Measurements from ENCODE around the gene LEMD2.
"Not testable (repeated sequence)": the region's sequence is repeated elsewhere in the genome, so short reads cannot be mapped to it uniquely, and the experiment has no call there.

Gene LEMD2

DNA sequence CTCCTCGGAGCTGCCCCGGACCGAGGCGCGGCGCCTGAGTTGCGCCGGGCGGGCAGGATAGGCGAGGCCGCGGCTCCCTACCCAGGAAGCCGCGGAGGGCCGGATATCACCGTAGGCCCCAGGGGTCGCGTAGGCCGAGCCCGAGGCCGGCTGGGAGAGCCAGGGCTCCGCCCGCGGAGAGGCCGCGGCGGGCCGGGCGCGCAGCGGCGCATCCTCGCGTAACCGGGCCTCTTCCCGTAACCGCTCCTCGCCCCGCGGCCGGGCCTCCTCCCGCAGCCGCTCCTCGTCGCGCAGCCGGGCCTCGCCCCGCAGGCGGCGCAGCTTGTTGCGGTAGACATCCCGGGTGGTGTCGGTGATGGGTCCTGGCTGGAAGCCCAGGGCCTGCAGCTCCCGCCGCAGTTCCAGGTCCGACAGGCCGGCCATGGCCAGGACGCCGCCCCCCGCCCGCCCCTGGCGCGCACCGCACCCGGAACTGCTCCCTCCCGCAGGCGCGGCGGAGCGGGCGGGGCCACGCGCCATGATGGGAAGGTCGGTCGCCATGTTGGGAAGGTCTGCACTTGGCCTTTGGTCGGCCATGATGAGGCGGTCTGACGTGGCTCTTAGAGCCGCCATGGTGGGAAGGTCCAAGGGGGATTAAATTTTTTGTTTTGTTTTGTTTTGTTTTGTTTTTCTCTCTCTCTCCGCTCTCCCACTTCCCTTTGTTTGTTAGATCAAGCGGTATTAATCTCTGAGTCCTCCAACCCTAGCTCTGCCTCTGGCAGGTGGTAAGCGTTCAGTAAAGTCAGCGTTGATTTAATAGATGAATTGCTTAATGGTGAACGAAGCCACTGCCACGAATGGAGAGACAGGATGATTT is at the start of gene LEMD2:
Gene LEMD2, minus strand, starts transcription at position 437 of the 856 bp plus-strand sequence. Its CDS starts 14 bp downstream, at position 423.
- peak; percentile 36 to 94 (median 89) for DNase-seq

DNA sequence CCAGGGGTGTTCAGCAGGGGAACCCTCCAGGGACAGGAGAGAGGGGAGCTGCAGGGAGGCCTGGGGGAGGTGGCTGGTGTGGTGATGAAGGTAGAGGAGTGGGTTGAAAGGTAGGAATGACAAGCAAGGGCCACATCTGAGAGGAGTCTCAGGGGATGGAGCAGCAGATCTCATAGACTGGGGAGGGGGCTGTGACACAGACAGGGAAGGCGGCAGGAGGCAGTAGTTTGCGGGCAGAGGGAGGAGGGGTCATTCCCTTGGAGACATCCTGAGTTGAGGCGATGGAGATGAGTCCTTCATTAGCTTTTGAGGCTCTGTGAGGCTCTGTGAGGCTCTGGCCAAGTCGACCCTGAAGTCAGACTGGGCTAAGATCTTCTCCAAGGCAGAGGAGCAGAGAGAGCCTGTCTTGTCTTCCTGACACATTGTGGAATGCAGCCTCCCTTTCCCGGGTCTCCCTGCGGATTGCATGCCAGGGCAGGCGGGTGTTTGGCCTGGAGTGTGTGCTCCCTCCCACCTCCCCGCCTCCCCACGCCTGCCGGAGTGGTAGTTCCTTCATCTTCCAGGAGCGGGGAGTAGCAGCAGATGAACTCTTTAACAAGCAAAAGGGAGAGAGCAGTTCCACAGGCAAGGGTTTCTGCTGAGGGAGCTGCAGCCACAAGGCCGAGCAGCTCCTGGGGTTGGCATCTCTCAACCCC is 49.2 kb upstream of the LEMD2 start:
- DNase-seq = no peak

DNA sequence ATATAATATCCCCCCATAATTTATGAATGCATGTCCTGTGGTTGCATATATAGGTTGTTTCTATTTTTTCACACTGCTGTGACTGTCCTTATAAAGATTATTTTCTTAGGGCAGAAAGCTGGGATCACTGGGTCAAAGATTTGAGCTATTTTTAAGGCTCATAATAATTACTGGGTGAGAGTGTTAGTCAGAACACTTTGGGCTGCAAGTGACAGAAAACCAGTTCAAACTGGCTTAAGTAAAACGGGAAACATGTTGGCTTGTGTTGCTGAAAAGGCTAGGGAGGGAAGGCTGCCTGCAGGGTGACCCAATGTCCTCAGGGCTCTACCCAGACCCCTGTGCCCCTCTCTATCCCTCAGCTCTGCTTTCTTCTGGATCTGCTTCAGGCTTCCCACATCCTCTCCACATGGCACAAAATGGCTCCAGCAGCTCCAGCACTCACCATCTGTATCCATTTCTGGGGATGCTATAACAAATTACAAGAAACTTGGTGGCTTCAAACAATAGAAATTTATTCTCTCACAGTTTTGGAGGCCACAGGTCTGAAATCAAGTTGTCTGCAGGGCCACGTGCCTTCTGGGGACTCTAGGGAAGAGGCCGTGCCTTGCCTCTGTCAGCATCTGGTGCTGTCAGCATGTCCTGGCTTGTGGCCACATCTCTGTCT is 48.0 kb upstream of the LEMD2 start:
- no peak for DNase-seq

DNA sequence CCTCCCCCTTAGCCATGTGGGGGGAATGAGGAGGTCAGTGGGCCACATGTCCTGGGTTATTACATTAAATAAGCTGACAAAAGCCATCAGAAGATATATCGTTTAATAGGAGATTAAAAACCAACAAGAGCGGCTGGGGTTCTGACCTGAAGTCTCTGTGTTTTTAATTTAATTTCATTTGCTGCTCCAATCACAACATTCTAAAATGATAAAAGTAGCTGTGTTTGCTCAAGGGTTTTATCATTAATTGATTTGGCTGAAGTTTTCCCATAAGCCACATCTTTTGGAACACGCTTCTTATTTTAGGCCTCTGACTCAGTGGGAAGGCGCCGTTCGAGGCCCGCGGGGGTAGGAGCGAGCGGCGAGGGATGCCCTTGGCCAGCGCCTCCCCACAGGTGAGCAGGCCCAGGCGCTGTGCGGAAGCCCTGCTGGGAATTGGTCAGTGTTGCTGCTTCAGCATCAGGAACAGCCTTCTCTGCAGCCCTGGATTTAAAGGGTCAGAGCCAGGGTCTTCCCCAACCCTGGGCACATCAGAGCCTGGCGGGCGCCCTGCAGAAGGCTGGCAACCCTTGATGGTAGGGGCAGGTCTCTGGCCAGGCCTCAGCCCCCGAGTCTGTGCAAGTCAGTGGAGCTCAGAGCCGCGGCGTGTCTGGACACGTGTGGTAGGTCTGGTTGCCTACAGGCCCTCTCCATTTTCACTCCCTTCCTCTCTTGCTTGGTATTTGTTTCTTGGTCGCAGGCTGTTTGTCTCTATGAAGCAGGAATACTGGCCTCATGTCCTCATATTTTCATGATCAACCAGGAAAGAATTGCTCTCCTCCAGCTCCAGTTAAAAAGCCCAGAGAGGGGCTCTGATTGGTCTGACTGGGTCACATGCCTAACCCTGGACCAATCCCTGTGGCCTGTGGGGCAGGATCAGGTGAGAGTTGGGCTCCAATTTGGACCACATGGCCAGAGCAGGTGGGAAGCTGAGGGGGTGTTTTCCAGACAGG is 45.8 kb upstream of the LEMD2 start:
- no peak for DNase-seq

DNA sequence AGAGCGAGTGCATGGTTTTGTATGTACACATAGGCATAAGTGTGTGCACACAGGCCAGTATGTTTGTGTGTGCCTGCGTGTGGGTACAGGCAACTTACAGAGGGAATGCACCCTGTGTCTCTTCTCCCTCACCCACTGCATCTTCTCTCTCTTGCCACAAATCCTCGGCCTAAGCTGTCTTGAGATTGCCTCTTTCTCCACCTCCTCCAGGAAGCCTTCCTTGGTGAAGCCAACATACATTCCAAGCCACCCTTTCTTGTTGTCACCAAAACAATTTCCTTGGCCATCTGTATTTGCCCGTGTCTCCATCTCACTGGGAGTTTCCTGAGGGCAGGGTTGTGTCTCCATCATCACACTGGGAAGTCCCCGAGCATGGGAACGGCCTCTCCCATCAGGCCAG is 44.7 kb upstream of the LEMD2 start:
- no peak for DNase-seq

DNA sequence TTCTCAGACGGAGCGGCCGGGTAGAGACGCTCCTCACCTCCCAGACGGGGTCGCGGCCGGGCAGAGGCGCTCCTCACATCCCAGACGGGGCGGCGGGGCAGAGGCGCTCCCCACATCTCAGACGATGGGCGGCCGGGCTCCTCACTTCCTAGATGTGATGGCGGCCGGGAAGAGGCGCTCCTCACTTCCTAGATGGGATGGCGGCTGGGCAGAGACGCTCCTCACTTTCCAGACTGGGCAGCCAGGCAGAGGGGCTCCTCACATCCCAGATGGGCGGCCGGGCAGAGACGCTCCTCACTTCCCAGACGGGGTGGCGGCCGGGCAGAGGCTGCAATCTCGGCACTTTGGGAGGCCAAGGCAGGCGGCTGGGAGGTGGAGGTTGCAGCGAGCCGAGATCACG is 43.9 kb upstream of the LEMD2 start:
- DNase-seq = not testable (repeated sequence)

DNA sequence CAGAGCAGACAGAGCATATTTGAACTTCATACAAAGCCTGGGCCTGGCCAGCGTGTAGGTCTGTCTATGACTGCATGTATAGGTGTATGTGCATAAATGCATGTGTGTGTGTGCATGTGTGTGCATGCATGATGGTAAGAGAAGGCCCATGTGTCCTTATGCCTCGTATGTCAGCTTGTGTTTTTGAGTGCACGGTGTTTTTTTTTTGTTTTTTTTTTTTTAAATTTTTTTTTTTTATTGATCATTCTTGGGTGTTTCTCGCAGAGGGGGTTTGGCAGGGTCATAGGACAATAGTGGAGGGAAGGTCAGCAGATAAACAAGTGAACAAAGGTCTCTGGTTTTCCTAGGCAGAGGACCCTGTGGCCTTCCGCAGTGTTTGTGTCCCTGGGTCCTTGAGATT is 42.8 kb upstream of the LEMD2 start:
- not testable (repeated sequence) for DNase-seq

DNA sequence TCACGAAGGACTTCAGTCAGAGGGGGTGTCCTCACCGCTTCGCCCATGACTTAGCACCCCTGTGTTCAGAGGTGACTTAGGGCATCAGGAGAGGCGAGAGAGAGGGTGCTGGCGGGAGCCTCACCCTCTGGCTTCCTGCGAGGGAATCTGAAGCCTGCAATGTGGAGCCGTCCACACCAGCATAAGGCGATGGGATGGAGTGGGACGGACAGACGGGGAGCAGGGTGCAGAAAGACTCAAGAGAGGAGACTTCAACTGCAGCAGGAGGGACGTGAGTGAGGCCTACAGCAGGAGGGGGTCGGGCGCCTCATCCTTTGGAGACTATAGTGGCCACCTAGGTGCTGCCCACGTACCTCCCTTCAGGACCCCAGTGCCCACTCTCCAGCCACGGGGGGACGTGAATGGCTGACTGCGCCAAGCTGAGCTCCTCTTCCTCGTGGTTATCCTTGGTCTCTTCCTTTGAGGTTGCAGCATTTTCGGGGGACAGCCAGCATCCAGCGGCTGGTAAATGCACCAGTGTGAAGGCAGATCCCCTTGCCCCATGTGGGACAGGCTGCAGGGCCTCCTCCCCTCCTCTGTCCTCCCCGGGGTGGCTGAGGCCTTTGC is 41.8 kb upstream of the LEMD2 start:
- no peak for DNase-seq

DNA sequence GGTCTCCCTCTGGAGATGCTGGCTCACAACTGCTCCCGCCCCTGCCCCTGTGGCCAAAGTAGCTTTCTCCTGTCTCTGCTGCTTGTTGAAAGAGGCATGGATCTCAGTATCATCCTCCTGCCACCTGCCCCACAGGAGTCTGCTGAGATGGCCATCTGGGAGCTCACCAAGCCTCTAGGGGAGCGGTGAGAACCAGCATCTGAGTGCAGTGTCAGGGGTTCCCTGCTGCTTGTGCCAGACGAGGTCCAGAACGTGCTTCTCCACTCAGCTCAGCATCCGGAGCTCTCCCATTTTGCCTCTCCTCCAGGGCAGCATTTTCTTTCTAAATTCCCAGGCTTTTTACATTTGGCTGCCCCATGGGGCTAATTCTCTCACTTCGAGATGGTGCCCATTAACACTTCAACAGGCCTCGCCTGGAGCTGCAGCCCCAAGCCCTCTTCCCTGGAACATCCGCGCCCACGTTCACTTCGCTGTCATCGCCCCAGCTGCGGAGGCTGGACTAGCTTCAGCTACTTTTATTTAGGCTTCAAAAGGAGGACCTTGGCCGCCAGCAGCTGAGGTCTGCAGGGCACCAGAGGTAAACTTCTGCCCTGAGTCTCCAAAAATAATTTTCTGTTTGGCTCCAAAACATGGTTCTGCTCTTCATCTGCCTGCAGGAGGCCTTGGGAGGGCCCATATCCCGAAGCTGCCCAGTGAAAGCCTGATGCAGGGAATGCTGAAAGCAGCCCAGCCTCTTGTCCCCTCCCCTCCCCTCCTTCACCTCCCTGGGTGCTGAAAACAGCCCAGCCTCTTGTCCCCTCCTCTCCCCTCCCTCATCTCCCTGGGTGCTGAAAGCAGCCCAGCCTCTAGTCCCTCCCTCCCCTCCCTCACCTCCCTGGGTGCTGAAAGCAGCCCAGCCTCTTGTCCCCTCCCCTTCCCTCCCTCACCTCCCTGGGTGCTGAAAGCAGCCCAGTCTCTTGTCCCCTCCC is 40.1 kb upstream of the LEMD2 start:
- DNase-seq = no peak

DNA sequence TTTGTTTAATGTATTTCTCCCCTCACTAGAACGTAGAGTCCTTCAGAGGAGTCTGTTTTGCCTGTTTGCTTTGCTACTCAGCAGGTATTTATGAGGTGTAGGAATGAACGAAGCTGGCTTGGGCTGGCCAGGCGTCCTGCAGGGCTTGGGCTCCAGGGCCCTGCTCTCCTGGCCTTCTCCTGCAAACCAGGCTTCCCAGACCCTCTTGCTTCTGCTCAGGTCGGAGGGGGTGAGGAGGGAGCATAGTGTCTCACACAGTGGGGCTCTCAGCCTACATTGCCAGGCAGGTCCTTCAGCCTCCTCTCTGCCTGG is 39.5 kb upstream of the LEMD2 start:
- DNase-seq = no peak

DNA sequence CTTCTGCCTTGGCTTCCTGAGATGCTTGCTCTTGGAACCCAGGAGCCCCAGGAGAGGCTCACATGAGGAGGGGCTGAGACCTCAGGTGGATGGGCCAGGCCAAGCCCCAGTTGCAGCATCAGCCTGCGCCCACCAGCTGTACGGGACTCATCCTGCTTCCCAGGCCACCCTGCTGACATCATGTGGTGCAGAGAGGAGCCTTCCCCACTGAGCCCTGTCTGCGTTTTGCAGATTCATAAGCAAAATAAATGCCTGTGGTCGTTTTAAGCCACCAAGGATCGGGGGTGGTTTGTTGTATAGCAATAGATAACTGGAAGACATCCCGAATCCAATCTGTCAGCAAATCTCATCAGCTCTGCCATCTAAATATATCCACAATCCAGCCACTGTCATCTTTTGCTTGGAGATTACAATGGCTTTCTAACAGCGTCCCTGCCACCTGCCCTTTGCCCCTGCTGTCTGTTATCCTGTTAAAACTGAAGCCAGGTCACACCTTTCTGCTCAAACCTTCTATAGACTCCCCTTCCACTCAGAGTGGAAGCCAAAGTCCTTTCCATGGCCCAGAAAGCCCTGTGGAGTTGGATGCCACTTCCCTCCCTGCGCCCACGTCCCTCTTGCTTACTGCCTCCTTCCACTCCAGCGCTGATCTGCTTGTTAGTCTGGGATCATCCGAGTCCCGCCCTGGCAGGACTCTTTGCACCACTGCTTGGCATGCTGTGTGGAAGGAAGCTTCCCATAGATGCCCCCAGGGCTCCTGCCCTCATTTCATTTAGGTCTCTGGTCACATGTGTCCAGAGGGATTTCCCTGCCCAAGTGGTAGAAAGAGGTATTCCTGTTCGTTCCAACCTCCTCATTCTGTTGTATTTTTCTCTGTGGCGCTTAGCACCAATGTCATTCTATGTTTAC is 38.9 kb upstream of the LEMD2 start:
- DNase-seq = no peak

DNA sequence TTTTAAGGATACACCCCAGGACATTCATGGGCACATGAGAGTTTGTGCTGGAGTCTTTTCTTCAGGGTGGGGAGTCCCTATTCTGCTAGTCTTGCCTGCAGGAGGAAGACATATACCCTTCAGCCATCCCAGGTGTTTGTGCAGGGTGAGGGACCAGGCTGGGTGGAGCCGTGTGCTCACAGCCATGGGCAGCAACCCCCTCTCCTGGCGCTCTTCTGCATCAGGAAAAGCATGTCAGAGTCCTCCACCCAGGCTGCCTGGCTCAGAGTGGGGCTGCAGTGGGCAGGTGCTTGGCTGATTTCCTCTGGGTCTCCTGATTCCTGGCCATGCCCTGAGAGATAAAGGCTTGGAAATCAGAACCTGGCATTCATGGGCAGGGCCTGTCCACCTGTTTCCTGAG is 37.6 kb upstream of the LEMD2 start:
- no peak for DNase-seq

DNA sequence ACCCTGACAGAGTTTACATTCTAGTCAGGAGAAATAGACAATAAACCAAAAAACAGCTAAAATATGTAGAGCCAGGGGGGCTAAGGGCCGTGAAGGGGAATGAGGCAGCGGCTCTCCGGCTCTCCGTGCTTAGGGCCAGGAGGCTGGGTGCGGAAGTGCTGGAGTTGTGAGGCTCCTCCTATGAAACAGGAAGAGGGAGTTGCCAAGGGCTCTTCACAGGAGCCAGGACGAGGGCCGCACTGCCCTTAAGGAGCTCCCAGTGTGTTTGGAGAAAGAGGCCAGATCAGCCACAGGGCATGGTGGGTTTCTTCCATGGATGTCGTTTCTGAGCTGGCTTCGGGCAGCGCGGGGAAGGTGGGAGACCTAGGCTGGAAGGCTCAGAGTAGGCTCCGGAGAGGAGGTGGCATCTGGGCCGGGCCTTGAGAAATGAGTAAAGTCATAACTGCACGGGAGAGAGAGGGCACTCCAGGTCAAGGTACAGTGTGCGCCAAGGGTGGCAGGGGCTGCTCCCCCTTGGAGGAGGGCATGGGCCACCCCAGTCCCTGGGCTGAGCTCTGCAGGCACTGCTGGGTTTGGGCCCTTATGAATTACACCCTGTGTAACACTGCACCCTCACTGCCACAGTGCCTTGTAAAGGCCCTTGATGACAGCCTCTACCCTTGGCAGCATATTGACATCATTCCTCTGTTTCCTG is 35.7 kb upstream of the LEMD2 start:
- DNase-seq = no peak

DNA sequence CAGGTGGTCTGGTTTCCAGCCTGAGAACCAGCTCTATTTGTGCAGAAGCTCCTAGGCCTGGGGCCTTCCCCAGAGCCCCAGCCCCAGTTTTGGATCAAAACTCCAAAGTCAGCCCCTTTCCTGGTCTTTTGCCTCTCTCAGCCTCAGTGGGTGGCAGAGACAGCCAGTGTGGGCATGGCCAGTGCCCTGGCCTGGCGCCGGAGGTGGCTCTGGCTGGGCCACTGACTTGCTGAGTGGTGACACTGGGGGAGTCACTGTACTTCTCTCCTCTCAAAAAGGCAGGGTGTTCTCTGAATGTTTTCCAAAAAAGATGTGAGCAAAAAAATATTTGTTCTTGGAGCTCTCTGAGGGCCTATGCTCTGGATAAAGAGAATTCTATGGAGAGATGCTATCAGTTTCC is 34.9 kb upstream of the LEMD2 start:
- no peak for DNase-seq

DNA sequence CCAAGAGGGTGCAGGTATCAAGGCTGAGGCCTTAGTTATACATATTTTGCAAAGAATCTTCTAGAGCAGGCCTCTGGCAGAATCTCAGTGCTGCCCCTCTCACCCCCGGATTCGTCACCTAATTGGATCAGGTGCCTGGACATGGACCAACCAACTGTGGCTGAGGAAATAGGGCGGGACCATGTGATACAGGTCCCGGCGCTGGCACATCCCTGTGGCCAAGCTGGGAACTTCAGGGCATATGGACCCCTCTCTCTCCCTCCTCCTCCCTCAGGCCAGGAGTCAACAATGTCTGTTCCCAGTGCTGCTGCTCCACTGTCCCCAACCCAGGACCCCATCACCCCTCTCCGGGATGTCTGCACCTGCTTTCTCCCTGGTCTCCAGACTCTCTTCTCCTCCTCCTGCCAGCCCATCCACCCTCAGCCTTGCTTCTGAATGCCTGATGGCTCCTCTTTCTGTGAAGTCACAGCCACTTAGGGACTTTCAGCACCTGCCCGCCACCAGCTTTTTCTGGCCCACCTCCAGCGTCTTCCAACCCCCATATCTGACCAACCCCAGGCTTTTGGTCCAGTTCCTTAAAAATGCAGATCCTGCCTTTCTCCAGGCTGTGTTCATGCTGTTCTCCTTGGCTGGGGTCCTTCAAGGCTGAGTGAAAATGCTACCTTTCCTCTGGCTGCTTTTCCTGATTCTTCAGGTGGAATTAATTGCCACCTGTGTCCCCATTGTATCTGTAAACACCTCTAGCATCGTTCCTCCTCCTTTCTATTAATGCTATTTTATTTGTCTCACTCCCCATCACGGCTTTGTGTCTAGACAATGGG is 33.9 kb upstream of the LEMD2 start:
- DNase-seq = no peak

DNA sequence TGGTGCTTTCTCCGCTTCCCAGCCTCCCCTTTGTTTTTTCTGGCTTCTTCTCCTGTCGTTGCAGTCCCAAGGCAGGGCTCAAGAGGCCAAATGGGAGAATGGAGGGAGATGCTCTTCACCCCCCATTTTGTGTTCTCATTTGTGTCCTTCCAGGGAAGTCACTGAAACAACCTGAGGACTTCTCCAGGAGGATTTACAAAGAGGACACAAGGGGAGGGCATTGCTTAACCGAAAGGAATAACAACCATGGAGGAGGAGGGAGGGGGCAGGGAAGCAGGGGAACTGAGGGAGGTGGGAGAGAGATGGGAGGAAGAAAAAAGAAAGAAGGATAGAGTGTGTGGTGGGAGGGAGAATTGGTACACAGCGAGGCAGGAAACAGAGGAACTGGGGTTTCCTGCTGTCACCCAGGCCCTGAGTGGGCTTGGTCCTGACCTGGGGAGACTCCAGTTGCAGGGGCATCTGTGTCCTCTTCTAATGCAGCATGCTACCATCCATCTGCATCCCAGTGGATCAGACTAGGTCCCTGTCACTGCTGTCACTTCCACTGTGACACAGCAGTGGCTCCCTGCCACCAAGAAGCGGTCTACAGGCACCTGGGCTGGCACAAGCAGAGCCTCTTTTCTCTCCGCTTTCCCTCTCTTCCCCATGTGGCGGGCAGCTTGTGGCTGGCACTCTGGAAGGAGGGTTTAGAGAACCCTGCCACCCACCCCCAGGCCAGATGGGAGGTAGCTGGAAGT is 32.0 kb upstream of the LEMD2 start:
- DNase-seq = no peak
